Muscle layer of colon (tissue), 2 donors: Measurements from ENCODE around the gene TBC1D3D.
"Not testable (repeated sequence)": the region's sequence is repeated elsewhere in the genome, so short reads cannot be mapped to it uniquely, and the experiment has no call there.

ENCODE experiments used
- H3K27ac ChIP-seq: one replicate; pipeline ENCODE4 v1.7.0; 2013; ENCODE audit warnings: low read depth, mild to moderate bottlenecking, low read length, moderate library complexity
- H3K27me3 ChIP-seq, 2 donors: one replicate each; pipeline ENCODE4 v1.7.0; 2013; ENCODE audit warnings: low read length in 2 of 2, mild to moderate bottlenecking in 2 of 2; ENCODE audit not compliant: insufficient read depth in 2 of 2, control insufficient read depth in 1 of 2
- H3K36me3 ChIP-seq: one replicate; pipeline ENCODE4 v1.7.0; 2013; ENCODE audit warnings: mild to moderate bottlenecking, low read length; ENCODE audit not compliant: insufficient read depth
- H3K4me1 ChIP-seq: one replicate; pipeline ENCODE4 v1.7.0; 2013; ENCODE audit warnings: mild to moderate bottlenecking, low read length; ENCODE audit not compliant: insufficient read depth
- H3K4me3 ChIP-seq, 2 donors: one replicate each; pipeline ENCODE4 v1.7.0; 2013; ENCODE audit warnings: low read length in 2 of 2, low read depth in 1 of 2, mild to moderate bottlenecking in 1 of 2, moderate library complexity in 1 of 2
- H3K9ac ChIP-seq: one replicate; pipeline ENCODE4 v1.7.0; 2013; ENCODE audit warnings: low read length
- H3K9me3 ChIP-seq: one replicate; pipeline ENCODE4 v1.7.0; 2013; ENCODE audit warnings: mild to moderate bottlenecking, low read length
- donor health status: abdominal sarcoma.
- donor health status: Adenocarcinoma of cecum.

TBC1D3D gene

DNA sequence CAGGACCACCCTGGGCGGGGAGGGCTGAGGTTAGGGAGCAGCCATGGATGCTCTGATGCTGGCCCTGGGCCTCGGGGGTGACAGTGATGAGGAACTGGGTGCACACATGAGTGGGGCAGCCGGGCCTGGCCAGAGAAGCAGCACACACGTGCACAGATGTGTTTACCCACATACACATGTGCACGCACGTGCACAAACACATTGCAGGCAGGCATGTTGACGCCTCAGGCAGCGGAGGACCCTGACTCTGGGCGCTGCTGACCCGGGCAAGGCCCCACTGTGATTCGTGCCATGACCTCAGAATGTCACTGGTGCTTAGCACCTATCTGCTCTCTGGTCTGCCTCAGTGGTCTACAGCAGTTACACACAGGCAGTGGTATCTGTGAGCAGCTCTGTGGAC is at the start of gene TBC1D3D:
Gene TBC1D3D, plus strand, starts transcription at position 301 of the 400 bp plus-strand sequence. CDS start 1,585 bp downstream, outside the sequence.
- not testable (repeated sequence) for H3K9ac ChIP-seq, H3K36me3 ChIP-seq, H3K4me3 ChIP-seq, H3K27me3 ChIP-seq, H3K9me3 ChIP-seq, H3K4me1 ChIP-seq, H3K27ac ChIP-seq

DNA sequence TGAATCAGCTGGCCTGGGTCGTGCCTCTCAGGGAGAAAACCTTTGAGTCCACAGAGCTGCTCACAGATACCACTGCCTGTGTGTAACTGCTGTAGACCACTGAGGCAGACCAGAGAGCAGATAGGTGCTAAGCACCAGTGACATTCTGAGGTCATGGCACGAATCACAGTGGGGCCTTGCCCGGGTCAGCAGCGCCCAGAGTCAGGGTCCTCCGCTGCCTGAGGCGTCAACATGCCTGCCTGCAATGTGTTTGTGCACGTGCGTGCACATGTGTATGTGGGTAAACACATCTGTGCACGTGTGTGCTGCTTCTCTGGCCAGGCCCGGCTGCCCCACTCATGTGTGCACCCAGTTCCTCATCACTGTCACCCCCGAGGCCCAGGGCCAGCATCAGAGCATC is 14.8 kb upstream of the TBC1D3D start, which contains the start of gene TBC1D3L:
Gene TBC1D3L, minus strand, starts transcription at position 101 of the 400 bp plus-strand sequence. CDS start 1,540 bp downstream, outside the sequence.
- not testable (repeated sequence) for H3K4me3 ChIP-seq, H3K27me3 ChIP-seq, H3K27ac ChIP-seq, H3K4me1 ChIP-seq, H3K36me3 ChIP-seq, H3K9me3 ChIP-seq, H3K9ac ChIP-seq
